Stomach smooth muscle (tissue), 2 donors: ENCODE data around the gene GDPD1.
"Not testable (repeated sequence)": the region's sequence is repeated elsewhere in the genome, so short reads cannot be mapped to it uniquely, and the experiment has no call there.

ENCODE experiments used
- H3K27ac ChIP-seq: one replicate; pipeline ENCODE4 v1.7.0; 2013; ENCODE audit warnings: mild to moderate bottlenecking, low read length, inconsistent platforms
- H3K27me3 ChIP-seq, 2 donors: one replicate each; pipeline ENCODE4 v1.7.0; 2013; ENCODE audit warnings: low read length in 2 of 2; ENCODE audit not compliant: insufficient read depth in 2 of 2, control insufficient read depth in 1 of 2
- H3K36me3 ChIP-seq, 2 donors: one replicate each; pipeline ENCODE4 v1.7.0; 2013; ENCODE audit warnings: low read length in 2 of 2; ENCODE audit not compliant: control insufficient read depth in 2 of 2, insufficient read depth in 2 of 2
- H3K4me1 ChIP-seq: one replicate; pipeline ENCODE4 v1.7.0; 2013; ENCODE audit warnings: low read length; ENCODE audit not compliant: control insufficient read depth, insufficient read depth
- H3K4me3 ChIP-seq, 2 donors: one replicate each; pipeline ENCODE4 v1.7.0; 2013; ENCODE audit warnings: low read length in 2 of 2
- H3K9ac ChIP-seq, 2 donors: one replicate each; pipeline ENCODE4 v1.7.0; 2013; ENCODE audit warnings: low read length in 2 of 2, mild to moderate bottlenecking in 1 of 2
- H3K9me3 ChIP-seq, 2 donors: one replicate each; pipeline ENCODE4 v1.7.0; 2013; ENCODE audit warnings: low read length in 2 of 2; ENCODE audit not compliant: control insufficient read depth in 2 of 2
- donor health status: healthy.
- donor health status: Pancreatic carcinoma.

GDPD1 gene

GRCh38 chr17:59193336-59193862 lies 26.9 kb upstream of the GDPD1 start:
- Histone ChIP-seq H3K27ac (no peak overlapping the region), H3K27me3 (no peaks in the 10 kb centered on the region), H3K9ac (no peak overlapping the region), H3K4me1 (no peaks in the 10 kb centered on the region), H3K36me3 (no peaks in the 10 kb centered on the region), H3K9me3 (no peaks in the 10 kb centered on the region), H3K4me3 (no peak overlapping the region)

DNA sequence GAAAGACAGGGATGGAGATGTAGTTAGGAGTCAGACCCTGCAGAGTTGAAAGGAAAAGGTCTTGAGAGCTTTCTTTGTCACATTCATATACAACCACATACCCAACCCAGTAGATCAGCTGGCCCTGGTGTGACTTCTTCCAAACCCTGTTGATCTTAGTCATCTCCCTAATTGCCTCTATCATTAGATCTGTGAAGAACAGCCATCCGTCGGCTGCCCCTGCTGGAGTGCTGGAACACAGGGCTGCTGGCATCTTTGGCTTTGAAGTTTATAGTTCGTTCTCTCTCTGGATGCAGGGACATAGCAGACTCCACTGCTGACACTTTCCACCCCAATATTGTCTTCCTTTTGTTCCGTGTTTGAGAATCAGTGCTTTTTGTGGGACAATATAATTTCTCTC lies 20.9 kb upstream of the GDPD1 start:
- no peaks in the 10 kb centered on the region for H3K27me3 ChIP-seq
- no peaks in the 10 kb centered on the region for H3K9me3 ChIP-seq
- H3K9ac ChIP-seq: no peak overlapping the region
- no peak overlapping the region for H3K27ac ChIP-seq
- H3K4me1 ChIP-seq: no peaks in the 10 kb centered on the region
- H3K4me3 ChIP-seq: no peak overlapping the region
- H3K36me3 ChIP-seq: no peaks in the 10 kb centered on the region

- Histone ChIP-seq H3K9ac (no peak overlapping the region), H3K27me3 (no peaks in the 10 kb centered on the region), H3K27ac (no peak overlapping the region), H3K36me3 (no peaks in the 10 kb centered on the region), H3K4me1 (no peaks in the 10 kb centered on the region), H3K4me3 (no peak overlapping the region), H3K9me3 (no peaks in the 10 kb centered on the region)
Measured at GRCh38 chr17:59202320-59202719, 18.0 kb upstream of the GDPD1 start.

GRCh38 chr17:59219370-59219769 lies 941 bp upstream of the GDPD1 start:
- Histone ChIP-seq H3K27me3 (no peaks in the 10 kb centered on the region), H3K9ac (no peak overlapping the region), H3K4me1 (peaks cover 10% of the 10 kb centered on the region), H3K27ac (no peak overlapping the region), H3K4me3 (no peak overlapping the region), H3K36me3 (peaks cover 0 to 5% of the 10 kb centered on the region in 2 donors), H3K9me3 (no peaks in the 10 kb centered on the region)

DNA sequence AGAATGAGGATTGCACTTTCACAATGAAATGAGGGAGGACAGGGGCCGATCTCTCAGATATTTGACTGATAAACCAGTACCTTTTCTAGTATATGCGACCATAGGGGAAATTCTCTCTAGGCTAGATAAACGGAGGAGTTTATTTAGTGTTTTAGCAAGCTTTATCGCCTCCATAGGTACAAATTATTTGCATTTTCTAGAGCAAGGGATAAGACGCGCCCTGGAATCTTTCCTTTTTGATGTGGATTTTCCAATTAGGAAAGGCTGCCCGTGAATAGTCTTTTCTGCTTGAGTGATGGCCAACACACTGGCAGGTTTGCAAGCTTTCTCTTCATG lies 351 bp upstream of the GDPD1 start:
- Histone ChIP-seq H3K27me3 (no peaks in the 10 kb centered on the region), H3K9ac (peak overlapping the region; percentile 25 to 36), H3K27ac (no peak overlapping the region), H3K36me3 (peaks cover 0 to 2% of the 10 kb centered on the region in 2 donors), H3K4me1 (peaks cover 10% of the 10 kb centered on the region), H3K4me3 (peak overlapping the region; percentile 58 to 97), H3K9me3 (no peaks in the 10 kb centered on the region)

DNA sequence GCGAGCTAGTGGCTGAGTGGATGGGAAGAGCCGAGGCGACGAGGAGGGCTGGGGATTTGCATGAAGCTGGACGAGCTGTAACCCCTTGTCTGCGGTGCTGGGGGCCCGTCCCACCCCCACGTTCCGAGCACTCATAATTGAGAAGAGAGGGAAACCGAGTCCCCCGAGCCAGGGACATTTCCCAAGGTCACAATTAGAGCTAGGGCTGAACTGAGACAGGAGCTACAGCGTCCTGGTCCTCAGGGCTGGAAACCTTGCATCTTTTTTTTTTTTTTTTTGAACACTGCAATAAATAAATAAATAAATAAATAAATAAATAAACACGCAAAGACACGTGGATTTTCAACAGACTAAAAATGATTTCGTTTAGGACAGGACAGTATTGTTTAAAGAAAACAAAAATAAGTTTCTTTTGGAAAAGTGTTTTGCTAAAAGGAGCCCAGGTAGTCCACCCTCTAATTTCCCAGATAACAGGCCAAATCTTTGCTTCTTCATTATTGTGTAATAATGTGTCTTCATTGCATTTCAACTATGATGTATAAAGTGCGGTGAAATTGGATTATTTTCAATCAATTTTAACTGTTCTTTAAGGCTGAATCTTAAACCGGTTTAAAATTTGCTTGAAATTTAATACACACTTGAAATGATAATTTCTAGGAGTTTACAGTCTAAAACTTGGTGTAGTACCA lies 992 bp downstream of the GDPD1 start:
- Histone ChIP-seq H3K9me3 (no peaks in the 10 kb centered on the region), H3K4me1 (peaks cover 10% of the 10 kb centered on the region), H3K9ac (peak overlapping the region; percentile 86 to 90), H3K36me3 (no peaks in the 10 kb centered on the region), H3K27ac (no peak overlapping the region), H3K4me3 (peak overlapping the region; percentile 81 to 97), H3K27me3 (no peaks in the 10 kb centered on the region)

DNA sequence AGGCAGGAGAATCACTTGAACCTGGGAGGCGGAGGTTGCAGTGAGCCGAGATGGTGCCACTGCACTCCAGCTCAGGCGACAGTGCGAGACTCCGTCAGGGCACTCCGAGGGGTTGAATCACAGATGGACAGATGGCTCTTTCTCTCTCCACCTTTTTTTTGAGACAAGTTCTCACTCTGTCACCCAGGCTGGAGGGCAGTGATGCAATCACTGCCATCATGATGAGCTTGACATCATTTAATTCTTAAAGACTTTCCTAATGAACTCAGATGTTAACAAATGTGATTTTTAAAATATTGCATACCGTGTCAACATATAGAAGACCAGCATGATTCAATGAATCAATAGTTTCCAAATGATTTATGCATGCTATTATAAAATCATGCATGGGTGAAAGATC lies 3.5 kb downstream of the GDPD1 start:
- Histone ChIP-seq H3K4me1 (peaks cover 10% of the 10 kb centered on the region), H3K9me3 (no peaks in the 10 kb centered on the region), H3K36me3 (no peaks in the 10 kb centered on the region), H3K27ac (no peak overlapping the region), H3K27me3 (no peaks in the 10 kb centered on the region), H3K9ac (no peak overlapping the region), H3K4me3 (no peak overlapping the region)

GRCh38 chr17:59228588-59228987 lies 8.3 kb downstream of the GDPD1 start:
- H3K9me3 ChIP-seq, H3K9ac ChIP-seq, H3K4me1 ChIP-seq, H3K4me3 ChIP-seq, H3K36me3 ChIP-seq, H3K27me3 ChIP-seq, H3K27ac ChIP-seq: not testable (repeated sequence)

DNA sequence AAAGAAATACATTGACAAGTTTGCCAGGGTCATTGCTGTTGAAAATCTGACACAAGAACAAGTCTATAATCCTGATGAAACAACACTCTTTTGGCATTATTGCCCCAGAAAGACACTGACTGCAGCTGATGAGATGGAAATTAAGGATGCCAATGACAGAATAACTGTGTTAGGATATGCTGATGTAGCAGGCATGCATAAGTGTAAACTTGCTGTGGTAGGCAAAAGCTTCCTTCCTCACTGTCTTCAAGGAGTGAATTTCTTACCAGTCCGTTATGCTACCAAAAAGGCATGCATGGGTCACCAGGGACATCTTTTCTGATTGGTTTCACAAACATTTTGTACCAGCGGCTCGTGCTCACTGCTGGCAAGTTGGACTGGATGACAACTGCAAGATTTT lies 10.5 kb downstream of the GDPD1 start:
- Histone ChIP-seq H3K27ac (no peak overlapping the region), H3K36me3 (no peaks in the 10 kb centered on the region), H3K9ac (no peak overlapping the region), H3K9me3 (no peaks in the 10 kb centered on the region), H3K4me1 (no peaks in the 10 kb centered on the region), H3K27me3 (no peaks in the 10 kb centered on the region), H3K4me3 (no peak overlapping the region)

GRCh38 chr17:59234631-59235030 lies 14.3 kb downstream of the GDPD1 start:
- no peak overlapping the region for H3K9ac ChIP-seq
- no peaks in the 10 kb centered on the region for H3K36me3 ChIP-seq
- H3K27ac ChIP-seq: no peak overlapping the region
- H3K4me1 ChIP-seq: no peaks in the 10 kb centered on the region
- no peaks in the 10 kb centered on the region for H3K27me3 ChIP-seq
- no peak overlapping the region for H3K4me3 ChIP-seq
- no peaks in the 10 kb centered on the region for H3K9me3 ChIP-seq

GRCh38 chr17:59238906-59239305 lies 18.6 kb downstream of the GDPD1 start:
- H3K27ac ChIP-seq: no peak overlapping the region
- no peak overlapping the region for H3K4me3 ChIP-seq
- no peaks in the 10 kb centered on the region for H3K4me1 ChIP-seq
- no peaks in the 10 kb centered on the region for H3K27me3 ChIP-seq
- H3K36me3 ChIP-seq: no peaks in the 10 kb centered on the region
- no peaks in the 10 kb centered on the region for H3K9me3 ChIP-seq
- no peak overlapping the region for H3K9ac ChIP-seq
